BLaER1 treated with 17β-estradiol and CSF1 and Interleukin-3, amounts not matched to agents 10 nM and 100 nM (cell line): ENCODE measurements around the gene BTN3A1.
A peak's percentile ranks its signal among the peaks of the same experiment; 100 is the strongest.
"Not testable (repeated sequence)": the region's sequence is repeated elsewhere in the genome, so short reads cannot be mapped to it uniquely, and the experiment has no call there.

ENCODE experiments used
- H3K27ac ChIP-seq, 11 experiments: shearing (Covaris generic); formaldehyde crosslinking; 2 replicates each; pipeline ENCODE4 v1.8.1; 2022
- H3K27me3 ChIP-seq, 11 experiments: shearing (Covaris generic); formaldehyde crosslinking; 2 replicates each; pipeline ENCODE4 v1.8.1; 2022
- H3K36me3 ChIP-seq, 11 experiments: shearing (Covaris generic); formaldehyde crosslinking; 2 replicates each; pipeline ENCODE4 v1.8.1; 2022
- H3K4me1 ChIP-seq, 10 experiments: shearing (Covaris generic); formaldehyde crosslinking; 2 replicates each; pipeline ENCODE4 v1.8.1; 2022
- H3K4me2 ChIP-seq, 11 experiments: shearing (Covaris generic); formaldehyde crosslinking; 2 replicates each; pipeline ENCODE4 v1.8.1; 2022
- H3K4me3 ChIP-seq, 10 experiments: shearing (Covaris generic); formaldehyde crosslinking; 2 replicates each; pipeline ENCODE4 v1.8.1; 2022
- H3K9ac ChIP-seq, 11 experiments: shearing (Covaris generic); formaldehyde crosslinking; 2 replicates each; pipeline ENCODE4 v1.8.1; 2022
- H3K9me3 ChIP-seq, 11 experiments: shearing (Covaris generic); formaldehyde crosslinking; replicated peaks in 1 of 11; 2 replicates each; pipeline ENCODE4 v1.8.1; 2022
- H4K20me1 ChIP-seq, 11 experiments: shearing (Covaris generic); formaldehyde crosslinking; 2 replicates each; pipeline ENCODE4 v1.8.1; 2022
- Cebpa-rat ChIP-seq, 11 experiments: shearing (Covaris generic); IDR thresholded peaks; 2 replicates each; pipeline ENCODE4 v1.8.1; 2022

Gene BTN3A1

GRCh38 chr6:26375270-26375669, 26.8 kb upstream of the BTN3A1 start:
- Histone ChIP-seq H3K4me1 (peaks cover 8 to 31% (median 17%) of the 10 kb centered on the region in 10 experiments; a peak in 19 of 20 replicates), H3K9me3 (no peaks in the 10 kb centered on the region), H3K4me3 (no peak overlapping the region), H3K4me2 (peak overlapping the region in 10 of 11 experiments; percentile 1 to 48 (median 35); a peak in 16 of 22 replicates), H4K20me1 (no peaks in the 10 kb centered on the region; a peak in 1 of 22 replicates), H3K27me3 (no peaks in the 10 kb centered on the region), H3K27ac (peak overlapping the region in 9 of 11 experiments; percentile 7 to 70 (median 54); a peak in 16 of 22 replicates), H3K36me3 (peaks cover 0 to 76% (median 65%) of the 10 kb centered on the region in 11 experiments; a peak in 20 of 22 replicates), H3K9ac (peak overlapping the region in 1 of 11 experiments; percentile 48; a peak in 1 of 22 replicates)
- TF ChIP-seq Cebpa-rat (IDR thresholded peaks at IDR 0.05): no peak

- H3K9me3 ChIP-seq: no peaks in the 10 kb centered on the region
- peak overlapping the region in 2 of 11 experiments; percentile 45 to 64; a peak in 2 of 22 replicates for H3K4me2 ChIP-seq
- no peak overlapping the region for H3K27ac ChIP-seq
- H4K20me1 ChIP-seq: no peaks in the 10 kb centered on the region; a peak in 1 of 22 replicates
- H3K4me1 ChIP-seq: peaks cover 8 to 31% (median 21%) of the 10 kb centered on the region in 10 experiments; a peak in 19 of 20 replicates
- H3K9ac ChIP-seq: no peak overlapping the region
- no peak overlapping the region for H3K4me3 ChIP-seq
- no peaks in the 10 kb centered on the region for H3K27me3 ChIP-seq
- no peak for TF ChIP-seq Cebpa-rat (IDR thresholded peaks at IDR 0.05)
- H3K36me3 ChIP-seq: peaks cover 0 to 51% (median 43%) of the 10 kb centered on the region in 11 experiments; a peak in 20 of 22 replicates
Observed at GRCh38 chr6:26377719-26378118, 24.4 kb upstream of the BTN3A1 start.

- not testable (repeated sequence) for H3K27me3 ChIP-seq, H3K9me3 ChIP-seq, H3K9ac ChIP-seq, H3K27ac ChIP-seq, H4K20me1 ChIP-seq, H3K4me3 ChIP-seq
- Histone ChIP-seq H3K4me1 (peaks cover 8 to 32% (median 21%) of the 10 kb centered on the region in 10 experiments; a peak in 19 of 20 replicates), H3K4me2 (peak overlapping the region in 2 of 11 experiments; percentile 45 to 64; a peak in 4 of 22 replicates), H3K36me3 (peaks cover 0 to 47% (median 39%) of the 10 kb centered on the region in 11 experiments; a peak in 20 of 22 replicates)
Observed at GRCh38 chr6:26378143-26378542, 23.9 kb upstream of the BTN3A1 start.

- Histone ChIP-seq H3K9me3 (no peaks in the 10 kb centered on the region), H3K4me3 (no peak overlapping the region), H3K27ac (no peak overlapping the region), H4K20me1 (no peaks in the 10 kb centered on the region; a peak in 1 of 22 replicates), H3K9ac (no peak overlapping the region), H3K27me3 (no peaks in the 10 kb centered on the region), H3K4me2 (peak overlapping the region in 1 of 11 experiments; percentile 33; a peak in 1 of 22 replicates), H3K4me1 (peaks cover 18 to 42% (median 30%) of the 10 kb centered on the region in 10 experiments), H3K36me3 (peaks cover 0 to 36% (median 28%) of the 10 kb centered on the region in 11 experiments; a peak in 18 of 22 replicates)
- no peak for TF ChIP-seq Cebpa-rat (IDR thresholded peaks at IDR 0.05)
Observed at GRCh38 chr6:26379292-26379691, 22.8 kb upstream of the BTN3A1 start.

- H3K9me3 ChIP-seq: no peaks in the 10 kb centered on the region
- TF ChIP-seq Cebpa-rat (IDR thresholded peaks at IDR 0.05): no peak
- H3K36me3 ChIP-seq: peaks cover 0 to 31% (median 23%) of the 10 kb centered on the region in 11 experiments; a peak in 17 of 22 replicates
- H4K20me1 ChIP-seq: no peaks in the 10 kb centered on the region; a peak in 1 of 22 replicates
- H3K27ac ChIP-seq: no peak overlapping the region
- H3K4me2 ChIP-seq: peak overlapping the region in 1 of 11 experiments; percentile 33; a peak in 2 of 22 replicates
- no peak overlapping the region for H3K9ac ChIP-seq
- H3K4me1 ChIP-seq: peaks cover 22 to 45% (median 30%) of the 10 kb centered on the region in 10 experiments
- no peak overlapping the region for H3K4me3 ChIP-seq
- no peaks in the 10 kb centered on the region for H3K27me3 ChIP-seq
Observed at GRCh38 chr6:26379740-26380139, 22.3 kb upstream of the BTN3A1 start.

- H4K20me1 ChIP-seq: no peaks in the 10 kb centered on the region; a peak in 1 of 22 replicates
- no peak overlapping the region for H3K9ac ChIP-seq
- H3K4me3 ChIP-seq: no peak overlapping the region
- H3K27me3 ChIP-seq: no peaks in the 10 kb centered on the region
- H3K4me1 ChIP-seq: peaks cover 23 to 45% (median 30%) of the 10 kb centered on the region in 10 experiments
- TF ChIP-seq Cebpa-rat (IDR thresholded peaks at IDR 0.05): no peak
- no peak overlapping the region for H3K4me2 ChIP-seq
- no peak overlapping the region for H3K27ac ChIP-seq
- peaks cover 0 to 29% (median 18%) of the 10 kb centered on the region in 11 experiments; a peak in 17 of 22 replicates for H3K36me3 ChIP-seq
- no peaks in the 10 kb centered on the region for H3K9me3 ChIP-seq
Observed at GRCh38 chr6:26380256-26380655, 21.8 kb upstream of the BTN3A1 start.

GRCh38 chr6:26382121-26382520, 20.0 kb upstream of the BTN3A1 start:
- TF ChIP-seq Cebpa-rat (IDR thresholded peaks at IDR 0.05): no peak
- H3K4me3 ChIP-seq: no peak overlapping the region
- H3K4me1 ChIP-seq: peaks cover 21 to 47% (median 33%) of the 10 kb centered on the region in 10 experiments
- no peaks in the 10 kb centered on the region for H3K27me3 ChIP-seq
- no peaks in the 10 kb centered on the region for H3K9me3 ChIP-seq
- no peaks in the 10 kb centered on the region for H4K20me1 ChIP-seq
- peak overlapping the region in 3 of 11 experiments; percentile 20 to 97 (median 21); a peak in 1 of 22 replicates for H3K4me2 ChIP-seq
- peaks cover 0 to 16% (median 6%) of the 10 kb centered on the region in 11 experiments; a peak in 11 of 22 replicates for H3K36me3 ChIP-seq
- no peak overlapping the region for H3K9ac ChIP-seq
- peak overlapping the region in 1 of 11 experiments; percentile 76; a peak in 1 of 22 replicates for H3K27ac ChIP-seq

- peaks cover 23 to 51% (median 36%) of the 10 kb centered on the region in 10 experiments for H3K4me1 ChIP-seq
- peaks cover 0 to 23% (median 12%) of the 10 kb centered on the region in 11 experiments; a peak in 13 of 22 replicates for H3K36me3 ChIP-seq
- peak overlapping the region; percentile 49 to 83 (median 74); a peak in 21 of 22 replicates for H3K27ac ChIP-seq
- H3K27me3 ChIP-seq: no peaks in the 10 kb centered on the region
- H3K9me3 ChIP-seq: no peaks in the 10 kb centered on the region
- peak overlapping the region; percentile 75 to 85 (median 82) for H3K9ac ChIP-seq
- peak overlapping the region; percentile 79 to 98 (median 95) for H3K4me2 ChIP-seq
- no peaks in the 10 kb centered on the region for H4K20me1 ChIP-seq
- H3K4me3 ChIP-seq: peak overlapping the region; percentile 66 to 84 (median 72)
- no peak for TF ChIP-seq Cebpa-rat (IDR thresholded peaks at IDR 0.05)
Observed at GRCh38 chr6:26383624-26384417, 18.3 kb upstream of the BTN3A1 start.

GRCh38 chr6:26385734-26386125, 16.3 kb upstream of the BTN3A1 start:
- Histone ChIP-seq H3K4me2 (peak overlapping the region in 7 of 11 experiments; percentile 28 to 98 (median 86); a peak in 5 of 22 replicates), H3K9ac (no peak overlapping the region), H3K4me3 (no peak overlapping the region), H3K9me3 (no peaks in the 10 kb centered on the region), H3K27ac (no peak overlapping the region), H3K4me1 (peaks cover 36 to 62% (median 51%) of the 10 kb centered on the region in 10 experiments), H3K27me3 (no peaks in the 10 kb centered on the region), H4K20me1 (no peaks in the 10 kb centered on the region), H3K36me3 (peaks cover 6 to 36% (median 26%) of the 10 kb centered on the region in 11 experiments; a peak in 19 of 22 replicates)
- no peak for TF ChIP-seq Cebpa-rat (IDR thresholded peaks at IDR 0.05)
